ENCODE data around the gene CKLF.
"Not testable (repeated sequence)": the region's sequence is repeated elsewhere in the genome, so short reads cannot be mapped to it uniquely, and the experiment has no call there.

Gene CKLF

GRCh38 chr16:66509576-66509975 is 42.8 kb upstream of the CKLF start:
- no peak for DNase-seq (ENCODE audit: extremely low read depth, low read depth)
- TF ChIP-seq CTCF (IDR thresholded peaks at IDR 0.05; ENCODE audit: low read depth, low read length): no peak

GRCh38 chr16:66510298-66510697 is 42.1 kb upstream of the CKLF start:
- no peak for DNase-seq (ENCODE audit: extremely low read depth, low read depth)
- TF ChIP-seq CTCF (IDR thresholded peaks at IDR 0.05; ENCODE audit: low read depth, low read length): no peak

- DNase-seq (ENCODE audit: extremely low read depth, low read depth): no peak
- no peak for TF ChIP-seq CTCF (IDR thresholded peaks at IDR 0.05; ENCODE audit: low read depth, low read length)
Measured at GRCh38 chr16:66510711-66511601, 41.4 kb upstream of the CKLF start.

GRCh38 chr16:66511602-66512271 is 40.6 kb upstream of the CKLF start:
- no peak; the same call in 1 of the 2 replicates for TF ChIP-seq CTCF (IDR thresholded peaks at IDR 0.05; ENCODE audit: low read depth, low read length)
- DNase-seq (ENCODE audit: extremely low read depth, low read depth): no peak

GRCh38 chr16:66512272-66513110 is 39.9 kb upstream of the CKLF start:
- no peak for DNase-seq (ENCODE audit: extremely low read depth, low read depth)
- TF ChIP-seq CTCF (IDR thresholded peaks at IDR 0.05; ENCODE audit: low read depth, low read length): no peak

- DNase-seq (ENCODE audit: extremely low read depth, low read depth): no peak
Measured at GRCh38 chr16:66513111-66513723, 39.2 kb upstream of the CKLF start.

GRCh38 chr16:66514391-66514790 is 38.0 kb upstream of the CKLF start:
- DNase-seq (ENCODE audit: extremely low read depth, low read depth): not testable (repeated sequence)

More at GRCh38 chr16:66513111-66513723, 39.2 kb upstream of the CKLF start:
- no peak for TF ChIP-seq CTCF (IDR thresholded peaks at IDR 0.05; ENCODE audit: low read depth, low read length)

GRCh38 chr16:66514980-66515595 is 37.3 kb upstream of the CKLF start:
- not testable (repeated sequence) for DNase-seq (ENCODE audit: extremely low read depth, low read depth)
